Ecto neural progenitor cell (in vitro differentiated cells): ENCODE results near the gene GALNT17.

Source experiments
- DNase-seq: peaks from one replicate; pipeline ENCODE4 v3.0.0-alpha.2; 2018; ENCODE audit warnings: low spot score

GALNT17 gene

GRCh38 chr7:71132127-71132376, at the start of gene GALNT17:
Gene GALNT17, plus strand, starts transcription at chr7:71132144.
- no peak for DNase-seq

- no peak for DNase-seq
Measured at GRCh38 chr7:71095266-71095860, 36.6 kb upstream of the GALNT17 start.

- DNase-seq = no peak
Measured at GRCh38 chr7:71096351-71096750, 35.6 kb upstream of the GALNT17 start.

GRCh38 chr7:71106226-71106625, 25.7 kb upstream of the GALNT17 start:
- DNase-seq = no peak

- no peak for DNase-seq
Measured at GRCh38 chr7:71112436-71112835, 19.5 kb upstream of the GALNT17 start.

GRCh38 chr7:71120096-71120495, 11.8 kb upstream of the GALNT17 start:
- DNase-seq = no peak

GRCh38 chr7:71129126-71129525, 2.8 kb upstream of the GALNT17 start:
- DNase-seq = no peak

GRCh38 chr7:71130031-71130679, 1.8 kb upstream of the GALNT17 start:
- DNase-seq = no peak

- DNase-seq = peak; percentile 89
Measured at GRCh38 chr7:71131256-71132126, 453 bp upstream of the GALNT17 start.

GRCh38 chr7:71132377-71133231, 660 bp downstream of the GALNT17 start:
- peak; percentile 62 for DNase-seq

- DNase-seq = peak; percentile 52
Measured at GRCh38 chr7:71133232-71133622, 1.3 kb downstream of the GALNT17 start.

- no peak for DNase-seq
Measured at GRCh38 chr7:71133856-71134255, 1.9 kb downstream of the GALNT17 start.

- no peak for DNase-seq
Measured at GRCh38 chr7:71135116-71135515, 3.2 kb downstream of the GALNT17 start.

GRCh38 chr7:71135663-71136062, 3.7 kb downstream of the GALNT17 start:
- DNase-seq = no peak

GRCh38 chr7:71137479-71137878, 5.5 kb downstream of the GALNT17 start:
- DNase-seq = no peak

- DNase-seq = no peak
Measured at GRCh38 chr7:71140264-71140663, 8.3 kb downstream of the GALNT17 start.

GRCh38 chr7:71144963-71145362, 13.0 kb downstream of the GALNT17 start:
- DNase-seq = no peak

- DNase-seq = no peak
Measured at GRCh38 chr7:71145906-71146901, 14.3 kb downstream of the GALNT17 start.

GRCh38 chr7:71148098-71148497, 16.2 kb downstream of the GALNT17 start:
- no peak for DNase-seq

- DNase-seq = no peak
Measured at GRCh38 chr7:71155236-71155635, 23.3 kb downstream of the GALNT17 start.

- no peak for DNase-seq
Measured at GRCh38 chr7:71157757-71158156, 25.8 kb downstream of the GALNT17 start.
